Measurements from ENCODE around the gene SPP1.

SPP1 gene

GRCh38 chr4:87956501-87956900, 19.0 kb upstream of the SPP1 start:
- no peak for DNase-seq

DNA sequence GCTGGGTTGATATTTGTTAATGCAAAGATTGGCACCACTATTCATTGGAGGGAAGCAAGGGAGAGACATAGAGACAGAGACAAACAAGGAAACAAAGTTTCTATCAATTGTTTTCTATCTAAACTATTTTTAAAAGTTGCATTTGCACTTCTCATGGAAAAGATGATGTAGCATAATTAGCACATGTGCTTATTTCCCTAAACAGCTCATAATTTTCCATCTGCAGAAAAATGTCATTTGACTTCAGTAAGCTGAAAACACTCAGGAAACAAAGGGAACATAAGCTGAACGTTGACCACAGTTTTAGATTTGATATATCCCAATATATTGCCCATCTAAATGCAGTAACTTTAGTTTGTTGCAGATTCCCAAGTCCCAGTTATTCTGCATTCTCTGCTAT, 18.5 kb upstream of the SPP1 start:
- no peak for DNase-seq

DNA sequence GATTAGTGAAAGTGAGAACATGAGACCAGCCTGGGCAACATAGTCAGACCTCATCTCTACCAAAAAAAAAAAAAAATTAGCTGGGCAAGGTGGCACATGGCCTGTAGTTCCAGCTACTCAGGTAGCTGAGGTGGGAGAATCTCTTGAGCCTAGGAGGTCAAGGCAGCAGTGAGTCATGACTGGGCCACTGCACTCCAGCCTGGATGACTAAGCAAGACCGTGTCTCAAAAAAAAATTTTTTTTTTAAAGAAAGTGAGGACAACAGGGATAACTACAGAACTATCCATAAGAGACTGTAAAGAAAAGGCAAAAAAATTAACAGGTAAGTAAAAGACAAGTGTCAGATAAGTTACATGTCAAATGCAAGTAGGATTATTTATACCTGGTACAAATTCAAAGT, 13.5 kb upstream of the SPP1 start:
- DNase-seq = no peak

GRCh38 chr4:87962398-87963146, 12.9 kb upstream of the SPP1 start:
- no peak for DNase-seq

- no peak for DNase-seq
Measured at GRCh38 chr4:87965501-87965975, 10.0 kb upstream of the SPP1 start.

GRCh38 chr4:87966095-87966496, 9.4 kb upstream of the SPP1 start:
- DNase-seq = no peak

- DNase-seq = no peak
Measured at GRCh38 chr4:87967193-87967592, 8.3 kb upstream of the SPP1 start.

GRCh38 chr4:87970121-87970520, 5.4 kb upstream of the SPP1 start:
- no peak for DNase-seq

DNA sequence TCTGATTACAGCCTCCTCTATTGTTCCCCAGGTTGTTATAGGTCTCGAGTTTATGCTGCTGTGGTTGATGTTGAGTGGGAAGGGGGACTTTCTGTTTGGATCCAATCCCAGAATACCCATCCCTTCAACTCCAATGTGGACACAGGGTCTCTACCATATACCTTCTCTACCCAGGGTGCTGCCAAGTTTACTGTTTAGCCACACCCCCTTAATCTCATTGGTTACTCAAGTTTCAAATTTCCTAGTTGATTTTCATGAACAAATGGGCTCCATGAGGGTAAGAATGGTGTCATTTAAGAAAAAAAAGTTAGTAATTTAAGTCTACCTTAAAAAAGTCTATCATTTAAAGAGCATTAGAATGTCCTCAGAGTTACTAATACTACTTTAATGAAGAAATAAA, 3.6 kb upstream of the SPP1 start:
- DNase-seq = no peak

DNA sequence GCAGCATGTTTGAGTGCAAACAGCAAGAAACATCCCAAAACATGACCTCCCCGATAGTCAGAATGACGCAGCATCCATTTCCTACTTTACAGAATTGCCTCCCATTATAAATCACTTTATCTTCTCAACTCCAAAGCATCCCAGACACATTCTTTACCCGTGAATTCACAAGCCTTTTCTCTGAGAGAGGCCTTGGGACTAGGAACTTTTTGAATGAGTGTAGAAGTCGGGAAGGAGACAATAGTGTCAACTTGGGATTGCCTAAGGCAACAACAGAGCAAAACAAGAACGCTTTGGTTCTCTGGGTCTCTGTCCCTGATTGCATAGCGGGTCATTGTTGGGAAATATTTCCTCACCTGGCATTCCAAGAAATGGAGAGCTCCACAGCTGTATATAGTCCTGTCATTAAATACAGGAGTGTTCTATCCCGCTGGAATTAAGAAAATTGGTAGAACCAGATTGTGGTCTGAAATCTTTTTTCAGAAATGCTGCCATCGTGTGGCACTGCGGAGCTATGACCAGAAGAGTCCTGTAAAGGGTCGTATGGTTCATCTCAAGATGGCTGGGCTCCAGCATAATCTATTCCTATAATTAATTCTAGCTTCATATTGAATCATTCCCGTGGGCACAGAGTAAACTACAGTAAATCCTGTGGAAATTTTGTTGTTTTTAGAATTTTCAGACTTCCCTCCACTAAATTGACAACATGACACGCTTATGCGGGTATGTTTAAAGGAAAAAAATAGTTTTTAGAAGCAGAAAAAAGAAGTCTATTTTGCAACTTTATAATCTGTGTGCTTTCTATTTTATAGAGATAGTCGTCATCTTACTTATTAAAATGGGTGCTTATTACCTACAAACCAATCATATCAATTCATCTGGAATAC, 2.0 kb upstream of the SPP1 start:
- no peak for DNase-seq

GRCh38 chr4:87974856-87975462, 555 bp upstream of the SPP1 start:
- no peak for DNase-seq

GRCh38 chr4:87977521-87978278, 2.2 kb downstream of the SPP1 start:
- DNase-seq = no peak

- DNase-seq = no peak
Measured at GRCh38 chr4:87978681-87979080, 3.2 kb downstream of the SPP1 start.

DNA sequence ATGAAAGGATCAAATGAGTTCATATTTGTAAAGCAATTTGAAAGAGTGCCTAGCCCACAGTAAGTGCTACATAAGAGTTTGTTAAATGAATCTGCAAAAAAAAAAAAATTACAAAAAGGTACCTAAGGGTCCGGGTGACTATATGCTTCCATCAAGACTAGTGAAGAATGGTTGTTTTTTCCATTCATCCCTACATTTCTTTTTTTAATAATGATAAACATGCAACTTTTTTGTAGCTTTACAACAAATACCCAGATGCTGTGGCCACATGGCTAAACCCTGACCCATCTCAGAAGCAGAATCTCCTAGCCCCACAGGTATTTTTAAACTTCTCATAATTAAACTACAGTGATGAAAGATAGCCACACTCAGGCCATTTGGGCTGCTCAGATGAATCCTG, 4.3 kb downstream of the SPP1 start:
- no peak for DNase-seq

DNA sequence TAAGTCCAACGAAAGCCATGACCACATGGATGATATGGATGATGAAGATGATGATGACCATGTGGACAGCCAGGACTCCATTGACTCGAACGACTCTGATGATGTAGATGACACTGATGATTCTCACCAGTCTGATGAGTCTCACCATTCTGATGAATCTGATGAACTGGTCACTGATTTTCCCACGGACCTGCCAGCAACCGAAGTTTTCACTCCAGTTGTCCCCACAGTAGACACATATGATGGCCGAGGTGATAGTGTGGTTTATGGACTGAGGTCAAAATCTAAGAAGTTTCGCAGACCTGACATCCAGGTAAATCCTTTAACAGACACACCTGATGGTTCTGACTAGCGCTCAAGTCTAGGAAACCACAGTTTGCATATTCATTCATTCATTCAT, 6.0 kb downstream of the SPP1 start:
- DNase-seq = no peak

- no peak for DNase-seq
Measured at GRCh38 chr4:87982036-87982435, 6.5 kb downstream of the SPP1 start.

DNA sequence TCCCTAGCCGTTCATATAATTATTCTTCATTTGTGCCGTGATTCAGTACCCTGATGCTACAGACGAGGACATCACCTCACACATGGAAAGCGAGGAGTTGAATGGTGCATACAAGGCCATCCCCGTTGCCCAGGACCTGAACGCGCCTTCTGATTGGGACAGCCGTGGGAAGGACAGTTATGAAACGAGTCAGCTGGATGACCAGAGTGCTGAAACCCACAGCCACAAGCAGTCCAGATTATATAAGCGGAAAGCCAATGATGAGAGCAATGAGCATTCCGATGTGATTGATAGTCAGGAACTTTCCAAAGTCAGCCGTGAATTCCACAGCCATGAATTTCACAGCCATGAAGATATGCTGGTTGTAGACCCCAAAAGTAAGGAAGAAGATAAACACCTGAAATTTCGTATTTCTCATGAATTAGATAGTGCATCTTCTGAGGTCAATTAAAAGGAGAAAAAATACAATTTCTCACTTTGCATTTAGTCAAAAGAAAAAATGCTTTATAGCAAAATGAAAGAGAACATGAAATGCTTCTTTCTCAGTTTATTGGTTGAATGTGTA, 7.0 kb downstream of the SPP1 start:
- no peak for DNase-seq

GRCh38 chr4:87983996-87984395, 8.5 kb downstream of the SPP1 start:
- DNase-seq = no peak

GRCh38 chr4:87985097-87985886, 9.8 kb downstream of the SPP1 start:
- DNase-seq = peak; percentile 60

GRCh38 chr4:87985887-87986200, 10.3 kb downstream of the SPP1 start:
- DNase-seq = no peak

- DNase-seq = no peak
Measured at GRCh38 chr4:87986508-87986907, 11.0 kb downstream of the SPP1 start.

DNA sequence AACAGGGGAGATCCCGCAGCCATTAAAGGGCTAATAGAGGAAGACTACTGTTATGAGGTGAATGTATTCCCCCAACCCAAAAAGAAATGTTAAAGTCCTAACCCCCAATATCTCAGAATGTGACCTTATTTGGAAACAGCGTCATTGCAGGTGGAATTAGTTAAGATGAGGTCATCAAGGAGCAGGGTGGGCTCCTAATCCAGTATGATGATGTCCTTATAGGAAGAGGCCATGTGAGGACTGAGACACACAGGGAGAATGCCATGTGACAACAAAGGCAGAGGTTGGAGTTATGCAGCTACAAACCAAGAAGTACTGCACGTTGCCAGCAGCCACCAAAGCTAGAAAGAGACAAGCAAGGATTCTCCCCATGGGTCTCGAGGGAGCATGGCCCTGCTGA, 14.3 kb downstream of the SPP1 start:
- no peak for DNase-seq
